Mammary epithelial cell (primary cell): ENCODE results near the gene GPR176.

ENCODE experiments used
- EZH2 ChIP-seq: IDR thresholded peaks from 2 replicates; pipeline ENCODE4 v1.6.1; 2012; ENCODE audit warnings: low read length, inconsistent platforms, borderline replicate concordance
- TF ChIP-seq, protein P1 (sequence below), 2 donors: IDR thresholded peaks in 1 of 2; conservative IDR thresholded peaks in 1 of 2; 2 replicates each; pipeline ENCODE4 v1.5.1; 2011 to 2012; ENCODE audit warnings: inconsistent platforms in 2 of 2, low read length in 2 of 2, mild to moderate bottlenecking in 2 of 2, control low read depth in 1 of 2, low read depth in 1 of 2; ENCODE audit not compliant: insufficient read depth in 1 of 2; ENCODE audit errors: extremely low read depth in 1 of 2

DNA sequence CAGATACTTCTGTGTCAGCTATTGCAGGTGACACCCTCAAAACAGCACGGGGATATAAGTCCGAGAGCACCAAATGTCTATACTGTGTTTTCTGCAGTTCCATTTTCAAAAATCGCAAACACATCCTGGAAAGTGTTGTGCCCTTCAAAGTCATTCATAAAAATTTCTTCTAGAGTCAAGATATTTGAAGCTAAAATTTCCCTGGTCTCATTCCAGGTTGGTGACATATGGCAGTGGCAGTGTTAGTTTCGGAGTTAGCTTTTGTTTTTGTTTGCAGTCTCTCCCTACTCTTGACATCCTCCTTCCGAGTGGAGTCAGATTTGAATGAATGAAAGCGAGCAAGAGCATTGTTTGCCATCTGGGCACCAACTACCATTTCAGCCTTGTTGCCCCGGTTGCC, 134.2 kb downstream of the GPR176 start:
- TF ChIP-seq EZH2, result no peak
- TF ChIP-seq, protein P1, sequence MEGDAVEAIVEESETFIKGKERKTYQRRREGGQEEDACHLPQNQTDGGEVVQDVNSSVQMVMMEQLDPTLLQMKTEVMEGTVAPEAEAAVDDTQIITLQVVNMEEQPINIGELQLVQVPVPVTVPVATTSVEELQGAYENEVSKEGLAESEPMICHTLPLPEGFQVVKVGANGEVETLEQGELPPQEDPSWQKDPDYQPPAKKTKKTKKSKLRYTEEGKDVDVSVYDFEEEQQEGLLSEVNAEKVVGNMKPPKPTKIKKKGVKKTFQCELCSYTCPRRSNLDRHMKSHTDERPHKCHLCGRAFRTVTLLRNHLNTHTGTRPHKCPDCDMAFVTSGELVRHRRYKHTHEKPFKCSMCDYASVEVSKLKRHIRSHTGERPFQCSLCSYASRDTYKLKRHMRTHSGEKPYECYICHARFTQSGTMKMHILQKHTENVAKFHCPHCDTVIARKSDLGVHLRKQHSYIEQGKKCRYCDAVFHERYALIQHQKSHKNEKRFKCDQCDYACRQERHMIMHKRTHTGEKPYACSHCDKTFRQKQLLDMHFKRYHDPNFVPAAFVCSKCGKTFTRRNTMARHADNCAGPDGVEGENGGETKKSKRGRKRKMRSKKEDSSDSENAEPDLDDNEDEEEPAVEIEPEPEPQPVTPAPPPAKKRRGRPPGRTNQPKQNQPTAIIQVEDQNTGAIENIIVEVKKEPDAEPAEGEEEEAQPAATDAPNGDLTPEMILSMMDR (conservative IDR thresholded peaks at IDR 0.05 in 1 of 2, IDR thresholded peaks at IDR 0.05 in 1 of 2; ENCODE audit: extremely low read depth in 1 of 2, insufficient read depth in 1 of 2, low read depth in 1 of 2, low read length in 2 of 2), result no peak
